Measurements from ENCODE around the gene NOP56. TPM values are rescaled to one million over a fixed set of nuclear protein-coding genes. Genes with fewer than 3 reads are reported as not detected.

NOP56 gene
- total RNA-seq, 1 experiment from 2014 or later: 582 TPM

GRCh38 chr20:2703716-2704475 lies 51.5 kb downstream of the NOP56 start:
- no TSS peak for BruUV-seq (replicated peaks)
- ATAC-seq (no peak), DNase-seq (ENCODE audit: low read depth, low spot score) (no peak)
- ChIA-PET POLR2A (no interaction called here), CTCF (interaction anchor here (0.6 kb wide), 1 partner anchor 10 kb away, joined by 5 read pairs; no protein-coding TSS in a partner anchor), RAD21 (ENCODE audit: low non-redundant PET in 1 of 2, low total read pairs in 2 of 2, uncharacterized antibody in 2 of 2, unreplicated experiment in 2 of 2) (no interaction called here)
- intact Hi-C loops (cut with micrococcal nuclease): no loop called here
- no peak overlapping the region for H3K9ac ChIP-seq (ENCODE audit: low read length)
- H3K36me3 ChIP-seq (ENCODE audit: control insufficient read depth in 1 of 2, insufficient read depth in 2 of 2, low read length in 2 of 2): no peaks in the 10 kb centered on the region
- no peaks in the 10 kb centered on the region for H4K20me1 ChIP-seq (ENCODE audit: insufficient read depth)
- H2AFZ ChIP-seq (ENCODE audit: low read depth, low read length, poor library complexity, severe bottlenecking): no peak overlapping the region
- H3K27ac ChIP-seq (ENCODE audit: low read depth, low read length): no peak overlapping the region
- no peaks in the 10 kb centered on the region for H3K79me2 ChIP-seq (ENCODE audit: insufficient read depth, low read length)
- no peaks in the 10 kb centered on the region for H3K27me3 ChIP-seq (ENCODE audit: insufficient read depth, low read length)
- H3K9me3 ChIP-seq (ENCODE audit: control insufficient read depth in 1 of 2, insufficient read depth in 1 of 2, low read depth in 1 of 2, low read length in 2 of 2): no peaks in the 10 kb centered on the region
- H3K4me3 ChIP-seq (replicated peaks in 1 of 2; ENCODE audit: low read depth in 1 of 2, low read length in 2 of 2): no peak overlapping the region
- TF ChIP-seq SIN3A (IDR thresholded peaks at IDR 0.05; ENCODE audit: low read depth) (no peak), EGR1 (IDR thresholded peaks at IDR 0.05; ENCODE audit: low read depth) (no peak), ATF3 (IDR thresholded peaks at IDR 0.05) (no peak), RAD21 (IDR thresholded peaks at IDR 0.05; ENCODE audit: low read depth) (no peak), CTCF (IDR thresholded peaks at IDR 0.05 in 2 of 3, conservative IDR thresholded peaks at IDR 0.05 in 1 of 3; ENCODE audit: borderline replicate concordance in 1 of 3, insufficient read depth in 1 of 3, low read depth in 2 of 3, low read length in 2 of 3) (no peak), POLR2A (IDR thresholded peaks at IDR 0.05; ENCODE audit: borderline replicate concordance, extremely low read depth, insufficient read depth, insufficient read length) (no peak), TCF7L2 (IDR thresholded peaks at IDR 0.05; ENCODE audit: borderline replicate concordance, extremely low read depth, insufficient read depth, insufficient read length) (no peak), REST (IDR thresholded peaks at IDR 0.05; ENCODE audit: low read depth) (no peak), FOSL1 (IDR thresholded peaks at IDR 0.05; ENCODE audit: low read depth) (no peak), EZH2 (IDR thresholded peaks at IDR 0.05) (no peak), SP1 (IDR thresholded peaks at IDR 0.05; ENCODE audit: low read depth) (no peak), POLR2AphosphoS5 (IDR thresholded peaks at IDR 0.05; ENCODE audit: low read depth, low read length) (no peak), ZNF274 (IDR thresholded peaks at IDR 0.05; ENCODE audit: low read depth, low read length) (no peak), CEBPB (IDR thresholded peaks at IDR 0.05; ENCODE audit: low read depth) (no peak), CBX3 (IDR thresholded peaks at IDR 0.05; ENCODE audit: low read depth) (no peak), ZFX (IDR thresholded peaks at IDR 0.05) (no peak), ELF1 (IDR thresholded peaks at IDR 0.05; ENCODE audit: borderline replicate concordance, low read depth) (no peak), ZBTB33 (IDR thresholded peaks at IDR 0.05; ENCODE audit: extremely low read depth, insufficient replicate concordance, low read length) (no peak)
- H3K4me2 ChIP-seq (ENCODE audit: low read length): no peak overlapping the region
- H3K4me1 ChIP-seq (ENCODE audit: control insufficient read depth in 1 of 2, insufficient read depth in 2 of 2, low read length in 2 of 2): no peaks in the 10 kb centered on the region
- no peaks in the 10 kb centered on the region for H3K9me2 ChIP-seq (ENCODE audit: insufficient read depth)
